ENCODE measurements around the gene DNAAF6. TPM values are rescaled to one million over a fixed set of nuclear protein-coding genes. Genes with fewer than 3 reads are reported as not detected.
A peak's percentile ranks its signal among the peaks of the same experiment; 100 is the strongest.
"Not testable (repeated sequence)": the region's sequence is repeated elsewhere in the genome, so short reads cannot be mapped to it uniquely, and the experiment has no call there.

The DNAAF6 gene
- 0.29 TPM for polyA plus RNA-seq (2013, experiment 1 of 2)
- not detected for polyA plus RNA-seq (2013, experiment 2 of 2)

GRCh38 chrX:107205770-107206696, at the start of gene DNAAF6, which contains the start of gene NUP62CL:
TSS of gene DNAAF6 (plus strand) at chrX:107206611. CDS start at chrX:107212876, 6,265 bp downstream.
TSS of gene NUP62CL (minus strand) at chrX:107206433. CDS start at chrX:107175146, 31,287 bp downstream.
- peak within 1 kb of the TSS; percentile 66 for H3K27ac ChIP-seq (ENCODE audit: low read depth, low read length, severe bottlenecking)
- H3K4me3 ChIP-seq (ENCODE audit: extremely low read depth, insufficient read depth, low read length, poor library complexity, severe bottlenecking), result peak within 1 kb of the TSS; percentile 51
- no peaks in the 10 kb centered on the region for H3K4me1 ChIP-seq (ENCODE audit: control insufficient read depth, insufficient read depth, low read length, poor library complexity, severe bottlenecking)
- no peaks in the 10 kb centered on the region for H3K9me3 ChIP-seq (ENCODE audit: control insufficient read depth, low read length)
- WGBS, 2 experiments (ENCODE audit: insufficient coverage in 2 of 2), result 0 to 2% methylated on average over 23 to 28 of the region's 66 CpGs
- H3K36me3 ChIP-seq (ENCODE audit: control insufficient read depth, insufficient read depth, low read length), result no peaks in the 10 kb centered on the region

DNA sequence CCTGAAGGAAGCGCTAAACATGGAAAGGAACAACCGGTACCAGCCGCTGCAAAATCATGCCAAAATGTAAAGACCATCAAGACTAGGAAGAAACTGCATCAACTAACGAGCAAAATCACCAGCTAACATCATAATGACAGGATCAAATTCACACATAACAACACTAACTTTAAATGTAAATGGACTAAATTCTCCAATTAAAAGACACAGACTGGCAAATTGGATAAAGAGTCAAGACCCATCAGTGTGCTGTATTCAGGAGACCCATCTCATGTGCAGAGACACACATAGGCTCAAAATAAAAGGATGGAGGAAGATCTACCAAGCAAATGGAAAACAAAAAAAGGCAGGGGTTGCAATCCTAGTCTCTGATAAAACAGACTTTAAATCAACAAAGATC, 48.8 kb upstream of the DNAAF6 start:
- not testable (repeated sequence) for H3K4me3 ChIP-seq (ENCODE audit: extremely low read depth, insufficient read depth, low read length, poor library complexity, severe bottlenecking); H3K4me1 ChIP-seq (ENCODE audit: control insufficient read depth, insufficient read depth, low read length, poor library complexity, severe bottlenecking); H3K9me3 ChIP-seq (ENCODE audit: control insufficient read depth, low read length); H3K27ac ChIP-seq (ENCODE audit: low read depth, low read length, severe bottlenecking); H3K36me3 ChIP-seq (ENCODE audit: control insufficient read depth, insufficient read depth, low read length)
- WGBS, 2 experiments (ENCODE audit: insufficient coverage in 2 of 2), result no CpG with 5 or more reads among the region's 4 CpGs

GRCh38 chrX:107167163-107167921, 39.1 kb upstream of the DNAAF6 start:
- no CpG with 5 or more reads among the region's 3 CpGs for WGBS, 2 experiments (ENCODE audit: insufficient coverage in 2 of 2)

GRCh38 chrX:107168257-107168656, 38.2 kb upstream of the DNAAF6 start:
- Histone ChIP-seq H3K27ac (ENCODE audit: low read depth, low read length, severe bottlenecking) (no peak overlapping the region), H3K4me1 (ENCODE audit: control insufficient read depth, insufficient read depth, low read length, poor library complexity, severe bottlenecking) (no peaks in the 10 kb centered on the region), H3K36me3 (ENCODE audit: control insufficient read depth, insufficient read depth, low read length) (no peaks in the 10 kb centered on the region), H3K9me3 (ENCODE audit: control insufficient read depth, low read length) (no peaks in the 10 kb centered on the region), H3K4me3 (ENCODE audit: extremely low read depth, insufficient read depth, low read length, poor library complexity, severe bottlenecking) (no peak overlapping the region)

More at GRCh38 chrX:107167163-107167921, 39.1 kb upstream of the DNAAF6 start:
- no peaks in the 10 kb centered on the region for H3K36me3 ChIP-seq (ENCODE audit: control insufficient read depth, insufficient read depth, low read length)
- H3K9me3 ChIP-seq (ENCODE audit: control insufficient read depth, low read length), result no peaks in the 10 kb centered on the region
- H3K27ac ChIP-seq (ENCODE audit: low read depth, low read length, severe bottlenecking), result no peak overlapping the region
- no peak overlapping the region for H3K4me3 ChIP-seq (ENCODE audit: extremely low read depth, insufficient read depth, low read length, poor library complexity, severe bottlenecking)
- no peaks in the 10 kb centered on the region for H3K4me1 ChIP-seq (ENCODE audit: control insufficient read depth, insufficient read depth, low read length, poor library complexity, severe bottlenecking)

GRCh38 chrX:107168712-107169111, 37.7 kb upstream of the DNAAF6 start:
- Histone ChIP-seq H3K4me3 (ENCODE audit: extremely low read depth, insufficient read depth, low read length, poor library complexity, severe bottlenecking) (no peak overlapping the region), H3K27ac (ENCODE audit: low read depth, low read length, severe bottlenecking) (no peak overlapping the region), H3K4me1 (ENCODE audit: control insufficient read depth, insufficient read depth, low read length, poor library complexity, severe bottlenecking) (no peaks in the 10 kb centered on the region), H3K9me3 (ENCODE audit: control insufficient read depth, low read length) (no peaks in the 10 kb centered on the region), H3K36me3 (ENCODE audit: control insufficient read depth, insufficient read depth, low read length) (no peaks in the 10 kb centered on the region)
- WGBS, 2 experiments (ENCODE audit: insufficient coverage in 2 of 2), result no CpG with 5 or more reads among the region's 1 CpG

- Histone ChIP-seq H3K36me3 (ENCODE audit: control insufficient read depth, insufficient read depth, low read length) (no peaks in the 10 kb centered on the region), H3K9me3 (ENCODE audit: control insufficient read depth, low read length) (no peaks in the 10 kb centered on the region), H3K4me3 (ENCODE audit: extremely low read depth, insufficient read depth, low read length, poor library complexity, severe bottlenecking) (no peak overlapping the region), H3K27ac (ENCODE audit: low read depth, low read length, severe bottlenecking) (no peak overlapping the region), H3K4me1 (ENCODE audit: control insufficient read depth, insufficient read depth, low read length, poor library complexity, severe bottlenecking) (no peaks in the 10 kb centered on the region)
Observed at GRCh38 chrX:107171369-107172102, 34.9 kb upstream of the DNAAF6 start.

GRCh38 chrX:107197319-107197718, 9.1 kb upstream of the DNAAF6 start:
- WGBS, 2 experiments (ENCODE audit: insufficient coverage in 2 of 2), result no CpG with 5 or more reads among the region's 1 CpG
- H3K4me3 ChIP-seq (ENCODE audit: extremely low read depth, insufficient read depth, low read length, poor library complexity, severe bottlenecking), result no peak overlapping the region

GRCh38 chrX:107198074-107198473, 8.3 kb upstream of the DNAAF6 start:
- not testable (repeated sequence) for H3K9me3 ChIP-seq (ENCODE audit: control insufficient read depth, low read length); H3K4me1 ChIP-seq (ENCODE audit: control insufficient read depth, insufficient read depth, low read length, poor library complexity, severe bottlenecking); H3K4me3 ChIP-seq (ENCODE audit: extremely low read depth, insufficient read depth, low read length, poor library complexity, severe bottlenecking); H3K36me3 ChIP-seq (ENCODE audit: control insufficient read depth, insufficient read depth, low read length); H3K27ac ChIP-seq (ENCODE audit: low read depth, low read length, severe bottlenecking)
- WGBS, 2 experiments (ENCODE audit: insufficient coverage in 2 of 2), result 84% methylated on average over 3 of the region's 6 CpGs; no CpG with 5 or more reads in 1 of the 2 experiments

More at GRCh38 chrX:107197319-107197718, 9.1 kb upstream of the DNAAF6 start:
- H3K27ac ChIP-seq (ENCODE audit: low read depth, low read length, severe bottlenecking), result no peak overlapping the region
- no peaks in the 10 kb centered on the region for H3K4me1 ChIP-seq (ENCODE audit: control insufficient read depth, insufficient read depth, low read length, poor library complexity, severe bottlenecking)
- no peaks in the 10 kb centered on the region for H3K36me3 ChIP-seq (ENCODE audit: control insufficient read depth, insufficient read depth, low read length)
- no peaks in the 10 kb centered on the region for H3K9me3 ChIP-seq (ENCODE audit: control insufficient read depth, low read length)

DNA sequence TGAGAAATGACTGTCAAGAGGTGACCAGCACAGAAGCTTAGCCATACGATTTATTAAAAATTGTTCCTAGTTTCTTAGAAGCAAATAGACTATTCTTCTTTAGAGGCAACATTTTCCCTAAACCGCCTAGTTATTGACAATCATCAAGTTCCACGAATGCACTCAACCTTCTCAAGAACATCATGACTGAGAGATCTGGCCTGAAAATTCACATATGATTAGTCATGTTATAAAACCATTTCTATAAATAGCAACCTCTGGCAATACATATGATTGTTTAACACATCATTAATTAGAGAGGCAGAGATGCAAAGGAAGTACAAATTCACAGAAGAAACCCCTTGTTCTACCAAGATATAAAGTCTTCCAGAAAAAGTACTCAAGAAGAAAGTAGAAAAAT, 6.9 kb upstream of the DNAAF6 start:
- H3K27ac ChIP-seq (ENCODE audit: low read depth, low read length, severe bottlenecking), result no peak overlapping the region
- no CpG with 5 or more reads among the region's 3 CpGs for WGBS, 2 experiments (ENCODE audit: insufficient coverage in 2 of 2)

DNA sequence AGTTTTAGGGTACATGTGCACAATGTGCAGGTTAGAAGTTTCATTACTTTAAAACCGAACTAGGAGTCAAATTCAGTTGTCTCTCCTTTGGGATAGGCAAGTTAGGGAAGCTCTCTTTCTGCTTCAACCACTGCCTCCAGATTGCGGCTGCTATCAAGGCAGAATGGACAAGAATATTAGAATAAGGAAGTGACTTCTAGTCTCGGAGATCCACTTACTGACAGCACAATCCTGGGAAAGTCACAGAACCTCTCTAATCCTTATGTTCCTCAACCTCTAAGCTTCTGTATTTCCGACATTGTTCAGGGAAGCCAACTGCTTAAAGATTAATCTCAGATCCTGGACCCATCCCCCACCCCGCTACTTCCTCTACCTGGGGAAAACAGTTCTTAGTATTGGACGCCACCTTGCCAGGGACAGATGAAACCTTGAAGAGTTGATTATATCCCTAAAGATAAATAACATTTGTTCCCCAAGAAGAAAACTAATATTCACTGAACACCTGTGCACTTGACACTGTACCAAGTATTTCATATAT, 2.3 kb upstream of the DNAAF6 start:
- no peak overlapping the region for H3K27ac ChIP-seq (ENCODE audit: low read depth, low read length, severe bottlenecking)
- WGBS, 2 experiments (ENCODE audit: insufficient coverage in 2 of 2), result 60% methylated on average over 1 of the region's 6 CpGs; no CpG with 5 or more reads in 1 of the 2 experiments
- H3K36me3 ChIP-seq (ENCODE audit: control insufficient read depth, insufficient read depth, low read length), result no peaks in the 10 kb centered on the region
- no peak overlapping the region for H3K4me3 ChIP-seq (ENCODE audit: extremely low read depth, insufficient read depth, low read length, poor library complexity, severe bottlenecking)
- no peaks in the 10 kb centered on the region for H3K9me3 ChIP-seq (ENCODE audit: control insufficient read depth, low read length)
- H3K4me1 ChIP-seq (ENCODE audit: control insufficient read depth, insufficient read depth, low read length, poor library complexity, severe bottlenecking), result no peaks in the 10 kb centered on the region

More for the DNA sequence above, 6.9 kb upstream of the DNAAF6 start:
- Histone ChIP-seq H3K9me3 (ENCODE audit: control insufficient read depth, low read length) (no peaks in the 10 kb centered on the region), H3K4me3 (ENCODE audit: extremely low read depth, insufficient read depth, low read length, poor library complexity, severe bottlenecking) (no peak overlapping the region), H3K4me1 (ENCODE audit: control insufficient read depth, insufficient read depth, low read length, poor library complexity, severe bottlenecking) (no peaks in the 10 kb centered on the region), H3K36me3 (ENCODE audit: control insufficient read depth, insufficient read depth, low read length) (no peaks in the 10 kb centered on the region)

All from mesodermal cell (in vitro differentiated cells).